Psoas muscle (tissue), 8 donors: ENCODE results near the gene IGIP. TPM values are rescaled to one million over a fixed set of nuclear protein-coding genes. Genes with fewer than 3 reads are reported as not detected.

Source experiments
- ATAC-seq, 4 donors: fragments of 200-7000 bp; cut with Tn5 transposase; one replicate each; pipeline ENCODE4 v1.9.1; 2020; ENCODE audit warnings: moderate library complexity in 3 of 4, mild to moderate bottlenecking in 2 of 4
- DNase-seq, 2 donors: peaks; one replicate each; pipeline ENCODE4 v3.0.0-alpha.2; 2020
- H3K27ac ChIP-seq: fragments of 200-600 bp; one replicate; pipeline ENCODE4 v1.8.0; 2022
- H3K27me3 ChIP-seq, 3 donors: fragments of 200-600 bp in 1 of 3; one replicate each; pipeline versions ENCODE4 v1.6.1 to v1.8.0; 2013 to 2022; ENCODE audit warnings: low read length in 2 of 3, mild to moderate bottlenecking in 2 of 3, moderate library complexity in 1 of 3; ENCODE audit not compliant: insufficient read depth in 3 of 3
- H3K36me3 ChIP-seq, 2 donors: fragments of 200-600 bp in 1 of 2; one replicate each; pipeline versions ENCODE4 v1.6.1 to v1.8.0; 2013 to 2022; ENCODE audit warnings: low read depth in 1 of 2, mild to moderate bottlenecking in 1 of 2, moderate library complexity in 1 of 2; ENCODE audit not compliant: insufficient read depth in 1 of 2
- H3K4me1 ChIP-seq: fragments of 200-600 bp; one replicate; pipeline ENCODE4 v1.8.0; 2022
- H3K4me3 ChIP-seq: fragments of 200-600 bp; one replicate; pipeline ENCODE4 v1.8.0; 2022; ENCODE audit warnings: mild to moderate bottlenecking
- H3K9me3 ChIP-seq: fragments of 200-600 bp; one replicate; pipeline ENCODE4 v1.8.0; 2022
- CTCF ChIP-seq: fragments of 200-600 bp; IDR thresholded peaks from one replicate; pipeline ENCODE4 v1.8.0; 2022; ENCODE audit warnings: antibody characterized with exemption
- WGBS, 3 donors: extraction: QIAGEN DNeasy Blood & Tissue Kit; methylation state at CpG; one replicate each; pipeline versions ENCODE4 v1.1.6 to v1.1.7; 2013; 5-methylcytosine and 5-hydroxymethylcytosine counted together
- intact Hi-C, 2 donors: fragments of 100-400 bp; cut with DNase I; formaldehyde crosslinking; loops; one replicate each; pipeline versions ENCODE4 v1.11.0 to v1.14.2; 2022
- polyA plus RNA-seq, 3 donors: library from polyadenylated mRNA; stranded (reverse); fragments of 200-250 nt; gene quantifications; one replicate each; pipeline ENCODE4 v1.2.3, GENCODE V29; 2013
- total RNA-seq, 4 donors: library from RNA; stranded (reverse); fragmentation: NEBNext Ultra II Directional in 2 of 4; extraction: Animal tissue kit (Norgen Biotek cat#: 25700) in 2 of 4; gene quantifications; one replicate each; pipeline versions ENCODE4 v1.2.1 to v1.2.4, GENCODE V29; 2021 to 2023
- donor health status: healthy with polysubstance abuse.
- donor health status: DM: no; HTN: no; CAD: no; lungs with moderate emphysema.
- donor health status: Bipolar disorder and iron deficiency.
- donor health status: healthy.
- donor health status: DM: yes; HTN: yes; CAD: no.
- donor health status: DM: no; HTN: no; CAD: no.
- donor health status: DM: no; HTN: no; CAD: no.
- donor health status: DM: yes; HTN: yes; CAD: no.

IGIP gene
- total and polyA plus RNA-seq, 7 donors: 3.5 to 11.6 (median 6.8) TPM

- no peak overlapping the region for H3K4me3 ChIP-seq
- no peak for TF ChIP-seq CTCF
- H3K36me3 ChIP-seq: no peaks in the 10 kb centered on the region
- H3K9me3 ChIP-seq: no peaks in the 10 kb centered on the region
- WGBS, 3 donors: 94 to 96% (median 95%) methylated on average over 2 of the region's 2 CpGs
- H3K27me3 ChIP-seq: no peaks in the 10 kb centered on the region
- DNase-seq (no peak), ATAC-seq (peak in 2 of 4 donors; percentile 39 to 43)
- H3K4me1 ChIP-seq: peaks cover 21% of the 10 kb centered on the region
- no peak overlapping the region for H3K27ac ChIP-seq
- intact Hi-C loops: no loop called here
Observed at GRCh38 chr5:140134277-140134935, 8.7 kb downstream of the IGIP start.

GRCh38 chr5:140135127-140135526, 9.4 kb downstream of the IGIP start:
- ATAC-seq (no peak), DNase-seq (no peak)
- Histone ChIP-seq H3K4me3 (no peak overlapping the region), H3K27ac (no peak overlapping the region), H3K4me1 (peaks cover 21% of the 10 kb centered on the region), H3K27me3 (no peaks in the 10 kb centered on the region), H3K9me3 (no peaks in the 10 kb centered on the region), H3K36me3 (no peaks in the 10 kb centered on the region)
- intact Hi-C loops: no loop called here
- TF ChIP-seq CTCF: no peak

GRCh38 chr5:140136624-140137023, 10.9 kb downstream of the IGIP start:
- DNase-seq (no peak), ATAC-seq (no peak)
- intact Hi-C loops: no loop called here
- Histone ChIP-seq H3K4me3 (no peak overlapping the region), H3K4me1 (peaks cover 25% of the 10 kb centered on the region), H3K9me3 (no peaks in the 10 kb centered on the region), H3K36me3 (no peaks in the 10 kb centered on the region), H3K27ac (no peak overlapping the region), H3K27me3 (no peaks in the 10 kb centered on the region)
- WGBS, 3 donors: 95 to 100% (median 97%) methylated on average over 1 of the region's 1 CpG
- TF ChIP-seq CTCF: no peak

- WGBS, 3 donors: 69 to 88% (median 71%) methylated on average over 3 of the region's 3 CpGs
- TF ChIP-seq CTCF: no peak
- DNase-seq (no peak), ATAC-seq (peak; percentile 40 to 63 (median 49))
- Histone ChIP-seq H3K4me3 (no peak overlapping the region), H3K27ac (no peak overlapping the region), H3K9me3 (no peaks in the 10 kb centered on the region), H3K4me1 (peaks cover 13% of the 10 kb centered on the region), H3K27me3 (no peaks in the 10 kb centered on the region), H3K36me3 (no peaks in the 10 kb centered on the region)
- intact Hi-C loops: loop anchor here in 1 of 2 donors (5.0 kb wide), 1 partner anchor 353 kb away; no protein-coding TSS in a partner anchor
Observed at GRCh38 chr5:140140435-140140834, 14.7 kb downstream of the IGIP start.

GRCh38 chr5:140141241-140141640, 15.5 kb downstream of the IGIP start:
- Histone ChIP-seq H3K27ac (no peak overlapping the region), H3K9me3 (no peaks in the 10 kb centered on the region), H3K27me3 (no peaks in the 10 kb centered on the region), H3K36me3 (no peaks in the 10 kb centered on the region), H3K4me3 (no peak overlapping the region), H3K4me1 (peaks cover 19% of the 10 kb centered on the region)
- intact Hi-C loops: loop anchor here in 1 of 2 donors (5.0 kb wide), 1 partner anchor 354 kb away; no protein-coding TSS in a partner anchor
- ATAC-seq (peak in 1 of 4 donors; percentile 13), DNase-seq (no peak)
- TF ChIP-seq CTCF: no peak
